ENCODE data around the gene MVB12B.
"Not testable (repeated sequence)": the region's sequence is repeated elsewhere in the genome, so short reads cannot be mapped to it uniquely, and the experiment has no call there.

MVB12B gene, protein sequence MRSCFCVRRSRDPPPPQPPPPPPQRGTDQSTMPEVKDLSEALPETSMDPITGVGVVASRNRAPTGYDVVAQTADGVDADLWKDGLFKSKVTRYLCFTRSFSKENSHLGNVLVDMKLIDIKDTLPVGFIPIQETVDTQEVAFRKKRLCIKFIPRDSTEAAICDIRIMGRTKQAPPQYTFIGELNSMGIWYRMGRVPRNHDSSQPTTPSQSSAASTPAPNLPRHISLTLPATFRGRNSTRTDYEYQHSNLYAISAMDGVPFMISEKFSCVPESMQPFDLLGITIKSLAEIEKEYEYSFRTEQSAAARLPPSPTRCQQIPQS

DNA sequence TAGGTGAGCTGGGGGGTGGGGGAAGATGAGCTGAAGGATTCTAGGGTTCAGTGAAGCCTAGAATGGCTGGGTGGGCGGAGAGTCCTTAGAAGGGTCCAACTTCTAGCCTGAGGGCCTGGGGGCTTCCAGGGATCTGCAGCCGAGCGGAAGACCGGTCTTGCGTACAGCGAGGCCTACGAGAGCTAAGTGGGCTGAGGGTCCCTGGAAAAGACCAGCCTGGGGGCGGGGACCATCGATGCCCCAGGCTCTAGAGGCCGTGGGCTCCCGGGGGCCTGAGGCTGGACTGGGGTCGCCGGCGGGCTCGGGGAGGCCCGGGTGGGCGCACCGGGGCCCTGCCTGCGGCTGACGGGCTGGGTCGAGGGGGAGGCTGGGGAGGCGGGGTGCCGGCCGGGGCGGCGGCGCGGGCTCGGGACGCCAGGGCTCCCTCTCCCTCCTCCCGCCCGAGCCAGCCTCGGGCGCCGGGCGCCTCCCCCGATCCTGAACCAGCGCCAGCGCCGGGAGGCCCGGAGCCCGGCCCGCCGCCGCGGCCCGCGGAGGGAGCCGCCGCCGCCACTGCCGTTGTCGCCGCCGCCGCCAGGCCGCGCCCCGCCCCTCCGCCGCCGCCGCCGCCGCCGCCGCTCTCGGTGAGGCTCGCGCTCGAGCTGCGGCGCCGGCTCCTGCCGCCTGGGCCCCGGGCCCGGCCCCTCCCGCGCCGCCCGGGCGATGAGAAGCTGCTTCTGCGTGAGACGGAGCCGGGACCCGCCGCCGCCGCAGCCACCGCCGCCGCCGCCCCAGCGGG, at the start of gene MVB12B:
MVB12B (plus strand) TSS at position 602 of the 778 bp plus-strand sequence; CDS start at position 703, 101 bp downstream.
- TF ChIP-seq, protein P1, sequence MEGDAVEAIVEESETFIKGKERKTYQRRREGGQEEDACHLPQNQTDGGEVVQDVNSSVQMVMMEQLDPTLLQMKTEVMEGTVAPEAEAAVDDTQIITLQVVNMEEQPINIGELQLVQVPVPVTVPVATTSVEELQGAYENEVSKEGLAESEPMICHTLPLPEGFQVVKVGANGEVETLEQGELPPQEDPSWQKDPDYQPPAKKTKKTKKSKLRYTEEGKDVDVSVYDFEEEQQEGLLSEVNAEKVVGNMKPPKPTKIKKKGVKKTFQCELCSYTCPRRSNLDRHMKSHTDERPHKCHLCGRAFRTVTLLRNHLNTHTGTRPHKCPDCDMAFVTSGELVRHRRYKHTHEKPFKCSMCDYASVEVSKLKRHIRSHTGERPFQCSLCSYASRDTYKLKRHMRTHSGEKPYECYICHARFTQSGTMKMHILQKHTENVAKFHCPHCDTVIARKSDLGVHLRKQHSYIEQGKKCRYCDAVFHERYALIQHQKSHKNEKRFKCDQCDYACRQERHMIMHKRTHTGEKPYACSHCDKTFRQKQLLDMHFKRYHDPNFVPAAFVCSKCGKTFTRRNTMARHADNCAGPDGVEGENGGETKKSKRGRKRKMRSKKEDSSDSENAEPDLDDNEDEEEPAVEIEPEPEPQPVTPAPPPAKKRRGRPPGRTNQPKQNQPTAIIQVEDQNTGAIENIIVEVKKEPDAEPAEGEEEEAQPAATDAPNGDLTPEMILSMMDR (IDR thresholded peaks at IDR 0.05), result no peak
- Histone ChIP-seq H3K4me3 (peak within 1 kb of the TSS; percentile 93), H3K27ac (peak within 1 kb of the TSS; percentile 84 to 90)
- DNase-seq (ENCODE audit: low spot score), result peak; percentile 72

DNA sequence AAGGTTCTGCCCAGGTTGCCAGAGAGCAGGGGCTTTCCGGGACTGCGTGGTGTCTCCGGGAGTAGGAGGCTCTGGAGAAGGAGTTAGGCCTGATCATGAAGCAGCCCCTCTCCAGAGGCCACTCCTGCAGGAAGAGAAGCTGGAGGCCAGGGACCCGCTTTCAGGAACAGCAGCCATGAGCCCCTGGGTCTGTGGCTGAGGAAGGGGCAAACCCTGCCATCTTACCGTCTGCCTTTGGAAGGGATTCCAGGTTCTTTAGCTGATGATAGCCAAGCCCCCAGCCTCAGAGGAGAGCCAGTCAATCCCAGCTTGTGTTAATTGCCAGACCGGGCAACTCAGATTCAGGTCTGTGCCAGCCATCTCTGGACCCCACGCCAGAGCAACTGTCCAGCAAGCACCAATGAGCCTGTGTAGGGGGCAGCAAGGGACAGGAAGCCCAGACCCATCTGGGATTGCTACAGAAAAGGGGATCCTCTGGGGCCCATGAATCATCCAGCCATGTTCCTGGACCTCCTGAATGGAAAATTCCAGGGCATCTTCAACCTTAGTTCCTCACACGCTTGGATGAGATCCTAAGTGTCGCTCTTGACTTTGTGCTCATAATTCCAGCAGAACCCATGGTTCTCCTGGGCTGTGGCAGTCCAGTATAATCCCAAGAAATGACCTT, 42.7 kb upstream of the MVB12B start:
- DNase-seq (ENCODE audit: low spot score), result no peak
- TF ChIP-seq, protein P1 (IDR thresholded peaks at IDR 0.05), result no peak
- Histone ChIP-seq H3K4me3 (no peak overlapping the region), H3K27ac (no peak overlapping the region)

DNA sequence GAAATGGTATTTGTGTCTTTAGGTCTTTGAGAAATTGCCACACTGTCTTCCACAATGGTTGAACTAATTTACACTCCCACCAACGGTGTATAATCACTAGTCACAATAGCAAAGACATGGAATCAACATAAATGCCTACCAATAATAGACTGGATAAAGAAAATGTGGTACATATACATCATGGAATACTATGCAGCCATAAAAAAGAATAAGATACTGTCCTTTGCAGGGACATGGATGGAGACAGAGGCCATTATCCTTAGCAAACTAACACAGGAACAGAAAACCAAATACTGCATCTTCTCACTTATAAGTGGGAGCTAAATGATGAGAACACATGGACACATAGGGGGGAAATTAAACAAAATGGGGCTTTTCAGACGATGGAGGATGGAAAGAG, 41.0 kb upstream of the MVB12B start:
- not testable (repeated sequence) for H3K27ac ChIP-seq; H3K4me3 ChIP-seq; DNase-seq (ENCODE audit: low spot score)

DNA sequence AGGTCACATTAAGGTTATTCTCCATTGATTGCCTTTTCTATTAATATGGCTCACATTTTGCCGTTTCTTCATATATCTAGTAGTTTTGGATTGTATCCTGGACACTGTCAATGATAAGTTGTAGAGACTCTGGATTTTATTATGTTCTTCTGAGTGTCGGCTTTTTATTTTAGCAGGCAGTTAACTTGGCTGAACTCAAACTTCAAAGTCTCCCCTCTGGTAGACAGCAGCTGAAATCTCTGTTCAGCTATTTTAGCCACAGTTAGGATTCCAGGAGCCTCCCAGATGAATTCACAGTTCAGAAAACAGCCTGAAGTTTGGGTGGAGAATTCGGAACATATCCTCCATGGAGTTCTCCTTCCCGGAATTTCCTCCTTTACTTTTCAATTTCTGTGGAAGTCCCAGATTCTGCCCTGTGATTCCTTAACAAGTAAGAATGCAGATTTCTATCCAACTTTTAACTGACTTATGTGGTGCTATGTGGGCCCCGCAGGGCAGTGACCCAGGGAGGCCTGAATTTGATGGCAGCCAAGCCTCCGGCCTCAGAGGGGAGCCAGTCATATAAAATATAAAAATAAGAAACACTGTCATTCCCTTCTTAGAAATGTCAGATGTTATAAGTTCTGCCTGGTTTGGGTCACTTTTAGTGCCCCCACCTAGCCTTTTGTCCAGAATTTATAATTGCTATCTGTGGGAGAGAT, 39.3 kb upstream of the MVB12B start:
- no peak overlapping the region for H3K27ac ChIP-seq
- DNase-seq (ENCODE audit: low spot score), result no peak
- TF ChIP-seq, protein P1 (IDR thresholded peaks at IDR 0.05), result no peak
- H3K4me3 ChIP-seq, result no peak overlapping the region

DNA sequence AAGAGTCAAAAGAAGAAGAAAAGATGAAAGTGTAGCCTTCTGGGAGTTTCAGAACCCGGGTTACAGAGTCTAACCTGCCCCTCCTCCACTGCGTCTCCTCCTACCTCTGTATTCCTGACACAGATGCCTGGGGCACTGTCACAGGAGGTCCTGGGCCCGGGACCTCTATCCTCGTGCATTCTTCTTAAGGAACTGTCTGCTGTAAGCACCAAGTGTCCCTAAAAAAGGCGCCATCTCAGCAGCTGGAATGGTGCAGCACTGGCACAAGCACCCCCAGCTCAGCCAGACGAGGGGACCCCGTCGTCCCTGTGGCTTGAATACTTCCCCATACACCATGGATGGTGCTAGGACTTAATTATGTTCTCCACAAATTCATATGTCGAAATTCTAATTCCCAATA, 35.8 kb upstream of the MVB12B start:
- H3K4me3 ChIP-seq, result no peak overlapping the region
- no peak overlapping the region for H3K27ac ChIP-seq
- DNase-seq (ENCODE audit: low spot score), result no peak
- TF ChIP-seq, protein P1 (IDR thresholded peaks at IDR 0.05), result no peak

DNA sequence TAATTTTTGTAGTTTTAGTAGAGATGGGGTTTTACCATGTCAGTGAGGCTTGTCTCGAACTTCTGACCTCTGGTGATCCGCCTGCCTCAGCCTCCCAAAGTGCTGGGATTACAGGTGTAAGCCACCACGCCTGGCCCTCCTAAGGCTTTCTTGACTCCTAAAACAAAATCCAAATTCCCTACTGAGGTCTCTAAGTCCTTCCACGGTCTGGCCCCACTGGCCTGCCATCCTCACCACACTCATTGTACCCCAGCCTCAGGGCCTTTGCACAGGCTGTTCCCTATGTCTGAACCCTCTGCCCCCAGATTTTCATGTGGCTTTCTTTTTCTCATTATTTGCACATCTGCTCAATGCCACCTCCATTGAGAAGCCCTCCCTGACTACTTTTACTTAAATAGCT, 34.7 kb upstream of the MVB12B start:
- Histone ChIP-seq H3K27ac (no peak overlapping the region), H3K4me3 (no peak overlapping the region)
- TF ChIP-seq, protein P1 (IDR thresholded peaks at IDR 0.05), result no peak
- DNase-seq (ENCODE audit: low spot score), result no peak

All from coronary artery (tissue), 2 donors.